ENCODE measurements around the gene MFSD8. TPM values are rescaled to one million over a fixed set of nuclear protein-coding genes. Genes with fewer than 3 reads are reported as not detected.

Gene MFSD8
- total and polyA plus RNA-seq, 4 donors, result 6.3 to 21.0 (median 17.6) TPM

DNA sequence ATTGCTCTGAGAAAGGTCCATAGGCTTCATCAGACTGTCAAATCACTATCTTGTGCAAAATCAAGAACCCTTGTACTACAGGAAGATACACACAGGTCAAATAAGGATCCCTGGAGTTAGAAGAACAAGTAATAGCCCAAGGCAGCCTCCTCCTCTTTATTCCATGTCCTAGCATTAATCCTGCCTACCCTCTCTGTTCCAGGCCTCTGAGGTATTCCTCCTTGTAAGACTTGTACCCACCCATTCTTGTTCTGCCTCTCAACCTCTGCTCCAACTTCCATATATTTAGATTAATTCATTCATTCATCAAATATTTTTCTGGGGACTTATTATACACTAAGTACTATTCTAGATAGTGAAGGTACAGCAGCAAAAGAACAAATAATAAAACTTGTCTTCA lies 94.7 kb downstream of the MFSD8 start:
- TF ChIP-seq, protein P1, sequence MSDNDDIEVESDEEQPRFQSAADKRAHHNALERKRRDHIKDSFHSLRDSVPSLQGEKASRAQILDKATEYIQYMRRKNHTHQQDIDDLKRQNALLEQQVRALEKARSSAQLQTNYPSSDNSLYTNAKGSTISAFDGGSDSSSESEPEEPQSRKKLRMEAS (IDR thresholded peaks at IDR 0.05), result no peak
- TF ChIP-seq, protein P2, sequence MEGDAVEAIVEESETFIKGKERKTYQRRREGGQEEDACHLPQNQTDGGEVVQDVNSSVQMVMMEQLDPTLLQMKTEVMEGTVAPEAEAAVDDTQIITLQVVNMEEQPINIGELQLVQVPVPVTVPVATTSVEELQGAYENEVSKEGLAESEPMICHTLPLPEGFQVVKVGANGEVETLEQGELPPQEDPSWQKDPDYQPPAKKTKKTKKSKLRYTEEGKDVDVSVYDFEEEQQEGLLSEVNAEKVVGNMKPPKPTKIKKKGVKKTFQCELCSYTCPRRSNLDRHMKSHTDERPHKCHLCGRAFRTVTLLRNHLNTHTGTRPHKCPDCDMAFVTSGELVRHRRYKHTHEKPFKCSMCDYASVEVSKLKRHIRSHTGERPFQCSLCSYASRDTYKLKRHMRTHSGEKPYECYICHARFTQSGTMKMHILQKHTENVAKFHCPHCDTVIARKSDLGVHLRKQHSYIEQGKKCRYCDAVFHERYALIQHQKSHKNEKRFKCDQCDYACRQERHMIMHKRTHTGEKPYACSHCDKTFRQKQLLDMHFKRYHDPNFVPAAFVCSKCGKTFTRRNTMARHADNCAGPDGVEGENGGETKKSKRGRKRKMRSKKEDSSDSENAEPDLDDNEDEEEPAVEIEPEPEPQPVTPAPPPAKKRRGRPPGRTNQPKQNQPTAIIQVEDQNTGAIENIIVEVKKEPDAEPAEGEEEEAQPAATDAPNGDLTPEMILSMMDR (IDR thresholded peaks at IDR 0.05; ENCODE audit: low read depth, low read length, missing input control), result no peak
- TF ChIP-seq GABPA (IDR thresholded peaks at IDR 0.05 in 1 of 2, conservative IDR thresholded peaks at IDR 0.05 in 1 of 2) (no peak), FOXA1 (IDR thresholded peaks at IDR 0.05) (no peak), HNF4G (IDR thresholded peaks at IDR 0.05) (no peak), FOXA2 (IDR thresholded peaks at IDR 0.05) (no peak), YY1 (IDR thresholded peaks at IDR 0.05) (no peak)
- no peak overlapping the region for H3K27ac ChIP-seq (ENCODE audit: low read depth in 1 of 2, low read length in 2 of 2)

GRCh38 chr4:127868196-127868595 lies 96.8 kb downstream of the MFSD8 start:
- Histone ChIP-seq H3K27me3 (ENCODE audit: control insufficient read depth in 4 of 4, insufficient read depth in 4 of 4, low read length in 3 of 4) (no peaks in the 10 kb centered on the region), H3K4me3 (ENCODE audit: low read depth in 1 of 3, low read length in 3 of 3) (no peak overlapping the region), H3K4me1 (ENCODE audit: control insufficient read depth in 4 of 4, insufficient read depth in 4 of 4, low read length in 3 of 4) (no peaks in the 10 kb centered on the region), H3K9me3 (ENCODE audit: control insufficient read depth in 4 of 4, low read length in 3 of 4) (no peaks in the 10 kb centered on the region), H3K36me3 (ENCODE audit: control insufficient read depth in 4 of 4, insufficient read depth in 3 of 4, low read depth in 1 of 4, low read length in 3 of 4) (no peaks in the 10 kb centered on the region), H3K9ac (ENCODE audit: low read depth in 1 of 2, low read length in 2 of 2) (no peak overlapping the region), H3K27ac (ENCODE audit: low read depth in 1 of 2, low read length in 2 of 2) (no peak overlapping the region)
- WGBS, result 96% methylated on average over 2 of the region's 2 CpGs
- no peak for TF ChIP-seq NR2F2 (IDR thresholded peaks at IDR 0.05)
- TF ChIP-seq RAD21 (IDR thresholded peaks at IDR 0.05), result no peak
- no peak for TF ChIP-seq GABPA (IDR thresholded peaks at IDR 0.05 in 1 of 2, conservative IDR thresholded peaks at IDR 0.05 in 1 of 2)
- TF ChIP-seq, protein P2 (IDR thresholded peaks at IDR 0.05; ENCODE audit: low read depth, low read length, missing input control), result no peak
- TF ChIP-seq SP1 (IDR thresholded peaks at IDR 0.05), result no peak
- TF ChIP-seq YY1 (IDR thresholded peaks at IDR 0.05), result no peak
- DNase-seq (ENCODE audit: low spot score), result no peak

More for the DNA sequence above, 94.7 kb downstream of the MFSD8 start:
- Histone ChIP-seq H3K9me3 (ENCODE audit: control insufficient read depth in 4 of 4, low read length in 3 of 4) (no peaks in the 10 kb centered on the region), H3K4me3 (ENCODE audit: low read depth in 1 of 3, low read length in 3 of 3) (no peak overlapping the region), H3K36me3 (ENCODE audit: control insufficient read depth in 4 of 4, insufficient read depth in 3 of 4, low read depth in 1 of 4, low read length in 3 of 4) (no peaks in the 10 kb centered on the region), H3K9ac (ENCODE audit: low read depth in 1 of 2, low read length in 2 of 2) (no peak overlapping the region), H3K4me1 (ENCODE audit: control insufficient read depth in 4 of 4, insufficient read depth in 4 of 4, low read length in 3 of 4) (no peaks in the 10 kb centered on the region), H3K27me3 (ENCODE audit: control insufficient read depth in 4 of 4, insufficient read depth in 4 of 4, low read length in 3 of 4) (no peaks in the 10 kb centered on the region)
- DNase-seq (ENCODE audit: low spot score), result no peak

Small RNAs within 50 kb of the gene (small RNA-seq; reads per million reads assigned to genes)
- gene RNU6-583P, result not detected

Other genes with a start within 250 kb of the MFSD8 start
- not detected for gene SLC25A31, start 234.8 kb downstream of the MFSD8 start, total RNA-seq
- gene SLC25A31, start 234.8 kb downstream of the MFSD8 start, polyA plus RNA-seq, result not detected
- gene HSPA4L, start 182.9 kb downstream of the MFSD8 start, total RNA-seq, result 1 to 10 TPM; 1.6 to 5.3 TPM
- 1 to 10 TPM; 2.0 to 3.7 TPM for gene HSPA4L, start 182.9 kb downstream of the MFSD8 start, polyA plus RNA-seq
- 10 to 100 TPM in 1 of 2 donors, under 1 TPM in 1; 0.42 to 28.9 TPM for gene PLK4, start 84.3 kb downstream of the MFSD8 start, total RNA-seq
- under 1 TPM; 0.68 to 0.78 TPM for gene PLK4, start 84.3 kb downstream of the MFSD8 start, polyA plus RNA-seq
- gene ABHD18, start 233 bp upstream of the MFSD8 start, total RNA-seq, result 10 to 100 TPM in 1 of 2 donors, 1 to 10 TPM in 1; 8.8 to 14.1 TPM
- 1 to 10 TPM; 3.9 to 8.1 TPM for gene ABHD18, start 233 bp upstream of the MFSD8 start, polyA plus RNA-seq
- 10 to 100 TPM; 17.5 to 69.6 TPM for gene LARP1B, start 96.1 kb upstream of the MFSD8 start, total RNA-seq
- 10 to 100 TPM; 20.7 to 26.7 TPM for gene LARP1B, start 96.1 kb upstream of the MFSD8 start, polyA plus RNA-seq

All from liver (tissue), 10 donors.